ENCODE data around the gene SLC66A1. TPM values are rescaled to one million over a fixed set of nuclear protein-coding genes. Genes with fewer than 3 reads are reported as not detected.

Gene SLC66A1
- total RNA-seq, 1 experiment from 2014 or later: 14.1 TPM

- Mint-ChIP-seq H3K27me3 (ENCODE audit: low read depth) (no peaks in the 10 kb centered on the region), H3K9me3 (no peaks in the 10 kb centered on the region), H3K27ac (peak overlapping the region; percentile 79), H3K4me1 (peaks cover 10% of the 10 kb centered on the region), H3K36me3 (peaks cover 12% of the 10 kb centered on the region), H3K4me3 (no peak overlapping the region)
- peak; percentile 50 for ATAC-seq
- ChIA-PET POLR2A (no interaction called here), CTCF (interaction anchor here (1.0 to 1.5 kb wide), 4 partner anchors 14 to 293 kb away, joined by 3 to 4 read pairs (median 4); no protein-coding TSS in a partner anchor)
- no peak for DNase-seq (ENCODE audit: low spot score)
- TF ChIP-seq SOX15 (CRISPR knock-in tag; IDR thresholded peaks at IDR 0.05) (no peak), MXD4 (CRISPR knock-in tag; IDR thresholded peaks at IDR 0.05; ENCODE audit: borderline replicate concordance) (no peak), ELF4 (CRISPR knock-in tag; IDR thresholded peaks at IDR 0.05; ENCODE audit: low read depth) (no peak), MYBL2 (CRISPR knock-in tag; IDR thresholded peaks at IDR 0.05) (no peak)
These were observed 48.9 kb downstream of the SLC66A1 start for GRCh38 chr1:19360843-19361610.

GRCh38 chr1:19361611-19362147, 49.6 kb downstream of the SLC66A1 start:
- Mint-ChIP-seq H3K27me3 (ENCODE audit: low read depth) (no peaks in the 10 kb centered on the region), H3K4me3 (no peak overlapping the region), H3K27ac (no peak overlapping the region), H3K9me3 (no peaks in the 10 kb centered on the region), H3K4me1 (peaks cover 10% of the 10 kb centered on the region), H3K36me3 (peaks cover 6% of the 10 kb centered on the region)
- ChIA-PET CTCF (interaction anchor here (1.1 to 1.5 kb wide), 2 partner anchors 14 to 17 kb away, joined by 3 to 4 read pairs; no protein-coding TSS in a partner anchor), POLR2A (no interaction called here)
- DNase-seq (ENCODE audit: low spot score) (no peak), ATAC-seq (no peak)
- TF ChIP-seq ZNF138 (CRISPR knock-in tag; conservative IDR thresholded peaks at IDR 0.05): no peak
- no peak for TF ChIP-seq CBFB (CRISPR knock-in tag; IDR thresholded peaks at IDR 0.05; ENCODE audit: low read depth)
- no peak for TF ChIP-seq ZNF317 (CRISPR knock-in tag; IDR thresholded peaks at IDR 0.05; ENCODE audit: borderline replicate concordance, low read depth)
- TF ChIP-seq, protein P1, sequence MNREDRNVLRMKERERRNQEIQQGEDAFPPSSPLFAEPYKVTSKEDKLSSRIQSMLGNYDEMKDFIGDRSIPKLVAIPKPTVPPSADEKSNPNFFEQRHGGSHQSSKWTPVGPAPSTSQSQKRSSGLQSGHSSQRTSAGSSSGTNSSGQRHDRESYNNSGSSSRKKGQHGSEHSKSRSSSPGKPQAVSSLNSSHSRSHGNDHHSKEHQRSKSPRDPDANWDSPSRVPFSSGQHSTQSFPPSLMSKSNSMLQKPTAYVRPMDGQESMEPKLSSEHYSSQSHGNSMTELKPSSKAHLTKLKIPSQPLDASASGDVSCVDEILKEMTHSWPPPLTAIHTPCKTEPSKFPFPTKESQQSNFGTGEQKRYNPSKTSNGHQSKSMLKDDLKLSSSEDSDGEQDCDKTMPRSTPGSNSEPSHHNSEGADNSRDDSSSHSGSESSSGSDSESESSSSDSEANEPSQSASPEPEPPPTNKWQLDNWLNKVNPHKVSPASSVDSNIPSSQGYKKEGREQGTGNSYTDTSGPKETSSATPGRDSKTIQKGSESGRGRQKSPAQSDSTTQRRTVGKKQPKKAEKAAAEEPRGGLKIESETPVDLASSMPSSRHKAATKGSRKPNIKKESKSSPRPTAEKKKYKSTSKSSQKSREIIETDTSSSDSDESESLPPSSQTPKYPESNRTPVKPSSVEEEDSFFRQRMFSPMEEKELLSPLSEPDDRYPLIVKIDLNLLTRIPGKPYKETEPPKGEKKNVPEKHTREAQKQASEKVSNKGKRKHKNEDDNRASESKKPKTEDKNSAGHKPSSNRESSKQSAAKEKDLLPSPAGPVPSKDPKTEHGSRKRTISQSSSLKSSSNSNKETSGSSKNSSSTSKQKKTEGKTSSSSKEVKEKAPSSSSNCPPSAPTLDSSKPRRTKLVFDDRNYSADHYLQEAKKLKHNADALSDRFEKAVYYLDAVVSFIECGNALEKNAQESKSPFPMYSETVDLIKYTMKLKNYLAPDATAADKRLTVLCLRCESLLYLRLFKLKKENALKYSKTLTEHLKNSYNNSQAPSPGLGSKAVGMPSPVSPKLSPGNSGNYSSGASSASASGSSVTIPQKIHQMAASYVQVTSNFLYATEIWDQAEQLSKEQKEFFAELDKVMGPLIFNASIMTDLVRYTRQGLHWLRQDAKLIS (CRISPR knock-in tag; IDR thresholded peaks at IDR 0.05; ENCODE audit: borderline replicate concordance): no peak

DNA sequence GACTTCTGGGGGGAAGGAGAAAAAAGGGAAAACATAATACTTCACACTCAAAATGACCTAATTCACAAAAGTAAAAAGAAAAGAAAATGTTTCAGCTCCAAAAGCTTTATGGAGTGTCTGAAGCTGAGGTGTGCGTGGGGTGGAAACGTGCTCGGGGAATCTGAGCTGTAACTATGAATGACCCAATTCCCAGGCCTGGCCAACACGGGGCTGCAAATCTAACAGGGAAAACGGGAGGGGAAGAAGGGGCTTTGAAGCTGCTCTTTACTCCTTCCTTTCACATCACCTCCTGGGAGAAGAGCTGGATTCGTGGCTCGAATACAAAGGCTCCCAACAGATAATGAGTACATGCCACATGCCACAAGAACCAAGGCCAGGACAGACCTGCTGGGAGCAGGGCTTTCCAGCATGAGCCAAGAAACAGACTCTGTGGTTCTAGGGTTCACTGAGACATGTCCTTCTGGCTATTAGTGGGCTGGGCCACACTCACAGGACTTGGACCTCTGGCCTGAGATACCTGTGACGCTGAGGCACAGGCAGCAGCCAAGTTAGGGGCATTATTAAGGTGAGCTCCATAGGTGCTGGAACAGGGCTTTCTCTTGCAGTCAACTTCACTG, 51.5 kb downstream of the SLC66A1 start:
- H3K27ac Mint-ChIP-seq: peak overlapping the region; percentile 64; the same call in 1 of the 2 replicates
- ChIA-PET POLR2A (interaction anchor here (1.0 kb wide), 2 partner anchors 10 to 305 kb away, joined by 3 read pairs; no protein-coding TSS in a partner anchor), CTCF (interaction anchor here (0.9 to 2.2 kb wide), 5 partner anchors 10 to 219 kb away, joined by 3 to 17 read pairs (median 4); no protein-coding TSS in a partner anchor)
- H3K27me3 Mint-ChIP-seq (ENCODE audit: low read depth): no peaks in the 10 kb centered on the region
- DNase-seq (ENCODE audit: low spot score) (no peak), ATAC-seq (no peak)
- no peaks in the 10 kb centered on the region for H3K9me3 Mint-ChIP-seq
- H3K36me3 Mint-ChIP-seq: no peaks in the 10 kb centered on the region; the same call in 1 of the 2 replicates
- no peak overlapping the region for H3K4me3 Mint-ChIP-seq
- H3K4me1 Mint-ChIP-seq: peaks cover 10% of the 10 kb centered on the region
- TF ChIP-seq ZBTB43 (CRISPR knock-in tag; IDR thresholded peaks at IDR 0.05) (no peak), ESRRA (CRISPR knock-in tag; IDR thresholded peaks at IDR 0.05; ENCODE audit: borderline replicate concordance) (no peak), RORB (CRISPR knock-in tag; IDR thresholded peaks at IDR 0.05) (no peak), ZNF263 (CRISPR knock-in tag; IDR thresholded peaks at IDR 0.05; ENCODE audit: low read depth) (no peak), TCF7 (CRISPR knock-in tag; IDR thresholded peaks at IDR 0.05; ENCODE audit: low read depth) (no peak), CDX4 (CRISPR knock-in tag; IDR thresholded peaks at IDR 0.05; ENCODE audit: borderline replicate concordance) (no peak), MXD4 (CRISPR knock-in tag; IDR thresholded peaks at IDR 0.05; ENCODE audit: borderline replicate concordance) (no peak), USF2 (CRISPR knock-in tag; IDR thresholded peaks at IDR 0.05) (no peak), USF1 (CRISPR knock-in tag; IDR thresholded peaks at IDR 0.05) (no peak), ATF1 (CRISPR knock-in tag; IDR thresholded peaks at IDR 0.05) (no peak), PRDM15 (CRISPR knock-in tag; IDR thresholded peaks at IDR 0.05) (no peak)

Measured in WTC11 (cell line).